Keratinocyte (primary cell): ENCODE data around the gene GABRR2. TPM values are rescaled to one million over a fixed set of nuclear protein-coding genes. Genes with fewer than 3 reads are reported as not detected.

Source experiments
- DNase-seq: peaks from one replicate; pipeline ENCODE4 v3.0.0-alpha.2; 2011; ENCODE audit warnings: low read depth, missing footprints, low spot score
- FAIRE-seq: peaks from 2 replicates; lab custom pipeline; 2011; peaks lifted over from hg19 to GRCh38; lab: Jason Lieb, UNC
- H2AFZ ChIP-seq: 2 replicates; pipeline ENCODE4 v1.6.0; 2012; ENCODE audit warnings: low read length, control low read depth, inconsistent platforms; ENCODE audit not compliant: control insufficient read depth
- H3K27ac ChIP-seq: 2 replicates; pipeline ENCODE4 v1.5.1; 2011; ENCODE audit warnings: low read length; ENCODE audit not compliant: control insufficient read depth, insufficient read depth
- H3K27me3 ChIP-seq: 3 replicates; pipeline ENCODE4 v1.6.0; 2011; ENCODE audit warnings: low read length; ENCODE audit not compliant: control insufficient read depth, insufficient read depth; ENCODE audit errors: extremely low read depth
- H3K36me3 ChIP-seq, 2 experiments: 2 replicates in 1 of 2; 3 replicates in 1 of 2; pipeline ENCODE4 v1.5.1; 2011; ENCODE audit warnings: low read length in 2 of 2, mild to moderate bottlenecking in 1 of 2; ENCODE audit not compliant: control insufficient read depth in 2 of 2, insufficient read depth in 2 of 2; ENCODE audit errors: extremely low read depth in 1 of 2
- H3K4me1 ChIP-seq: 3 replicates; pipeline ENCODE4 v1.5.1; 2011; ENCODE audit warnings: low read length; ENCODE audit not compliant: control insufficient read depth, insufficient read depth; ENCODE audit errors: extremely low read depth
- H3K4me2 ChIP-seq: 3 replicates; pipeline ENCODE4 v1.6.0; 2011; ENCODE audit warnings: low read depth, low read length; ENCODE audit not compliant: control insufficient read depth, insufficient read depth; ENCODE audit errors: extremely low read depth
- H3K4me3 ChIP-seq, 3 experiments: fragments of 200-600 bp in 1 of 3; sonication (generic) in 1 of 3; 2 replicates in 2 of 3; 3 replicates in 1 of 3; pipeline ENCODE4 v1.5.1; 2011 to 2016; ENCODE audit warnings: low read length in 3 of 3, mild to moderate bottlenecking in 3 of 3, control low read depth in 2 of 3, inconsistent platforms in 1 of 3, low read depth in 1 of 3, mixed read lengths in 1 of 3, mixed run types in 1 of 3, moderate library complexity in 1 of 3; ENCODE audit not compliant: control insufficient read depth in 2 of 3, insufficient read depth in 2 of 3; ENCODE audit errors: extremely low read depth in 1 of 3
- H3K79me2 ChIP-seq: 2 replicates; pipeline ENCODE4 v1.6.0; 2012; ENCODE audit warnings: low read length; ENCODE audit not compliant: control insufficient read depth, insufficient read depth
- H3K9ac ChIP-seq: 3 replicates; pipeline ENCODE4 v1.6.0; 2011; ENCODE audit warnings: low read length; ENCODE audit not compliant: control insufficient read depth, insufficient read depth; ENCODE audit errors: extremely low read depth
- H3K9me1 ChIP-seq: 3 replicates; pipeline ENCODE4 v1.6.0; 2011; ENCODE audit warnings: low read length; ENCODE audit not compliant: control insufficient read depth, insufficient read depth; ENCODE audit errors: extremely low read depth
- H3K9me3 ChIP-seq: 2 replicates; pipeline ENCODE4 v1.5.1; 2012; ENCODE audit warnings: low read depth, low read length; ENCODE audit not compliant: control insufficient read depth
- H4K20me1 ChIP-seq: 3 replicates; pipeline ENCODE4 v1.6.0; 2011; ENCODE audit warnings: low read length; ENCODE audit not compliant: control insufficient read depth, insufficient read depth; ENCODE audit errors: extremely low read depth
- CTCF ChIP-seq, 3 experiments: IDR thresholded peaks in 1 of 3; conservative IDR thresholded peaks in 1 of 3; optimal IDR thresholded peaks in 1 of 3; 2 replicates in 2 of 3; 3 replicates in 1 of 3; pipeline versions ENCODE3 to v1.5.1; 2011; ENCODE audit warnings: low read length in 3 of 3, mild to moderate bottlenecking in 3 of 3, moderate library complexity in 2 of 3, control low read depth in 1 of 3, inconsistent platforms in 1 of 3; ENCODE audit not compliant: insufficient read depth in 2 of 3; ENCODE audit errors: extremely low read depth in 1 of 3
- EZH2 ChIP-seq: IDR thresholded peaks from one replicate; pipeline ENCODE4 v1.6.1; 2012; ENCODE audit warnings: inconsistent platforms, mild to moderate bottlenecking, low read length, moderate library complexity
- dilution Hi-C: fragments of 300-500 bp; cut with MboI; formaldehyde crosslinking; loops from one replicate; pipeline ENCODE4 v1.7.0; 2020; ENCODE audit warnings: low sequenced_read_pairs; ENCODE audit not compliant: extremely low pct_ligation_motif_present
- polyA plus RNA-seq, 5 experiments: library from polyadenylated mRNA; depleted of rRNA in 3 of 5; stranded (reverse) in 3 of 5; stranded (forward) in 1 of 5; unstranded in 1 of 5; fragments of >200 nt; gene quantifications; 1 replicate in 1 of 5; 2 replicates in 3 of 5; 3 replicates in 1 of 5; pipeline versions ENCODE4 v1.2.1 to v1.2.3, GENCODE V29; 2011 to 2012; ENCODE audit warnings: missing spikeins in 2 of 5, low read depth in 1 of 5, low replicate concordance in 1 of 5

GABRR2 gene
- polyA plus RNA-seq, 1 donor (not counting 4 experiments of a cell fraction or from before 2014, with no cell fraction given) = 0.03 TPM

GRCh38 chr6:89254569-89254968 is 60.5 kb downstream of the GABRR2 start:
- Histone ChIP-seq H4K20me1 (no peaks in the 10 kb centered on the region), H3K9me3 (no peaks in the 10 kb centered on the region), H3K4me3 (no peak overlapping the region), H3K4me2 (no peak overlapping the region), H3K79me2 (no peaks in the 10 kb centered on the region), H2AFZ (no peak overlapping the region), H3K27ac (no peak overlapping the region), H3K36me3 (no peaks in the 10 kb centered on the region), H3K27me3 (peaks cover 2% of the 10 kb centered on the region), H3K4me1 (no peaks in the 10 kb centered on the region), H3K9me1 (no peaks in the 10 kb centered on the region), H3K9ac (no peak overlapping the region)
- FAIRE-seq = no peak
- dilution Hi-C loops = no loop called here
- TF ChIP-seq CTCF (optimal IDR thresholded peaks at IDR 0.05 in 1 of 3, IDR thresholded peaks at IDR 0.05 in 1 of 3, conservative IDR thresholded peaks at IDR 0.05 in 1 of 3; ENCODE audit: extremely low read depth in 1 of 3, insufficient read depth in 2 of 3, low read length in 3 of 3) (no peak), EZH2 (no peak)
- DNase-seq = no peak

GRCh38 chr6:89252907-89253306 is 62.2 kb downstream of the GABRR2 start:
- H3K9ac ChIP-seq = no peak overlapping the region
- no peaks in the 10 kb centered on the region for H3K9me1 ChIP-seq
- H3K4me1 ChIP-seq = no peaks in the 10 kb centered on the region
- no peaks in the 10 kb centered on the region for H3K9me3 ChIP-seq
- H4K20me1 ChIP-seq = no peaks in the 10 kb centered on the region
- no peak overlapping the region for H2AFZ ChIP-seq
- H3K27me3 ChIP-seq = no peaks in the 10 kb centered on the region
- H3K36me3 ChIP-seq = no peaks in the 10 kb centered on the region
- DNase-seq (no peak), FAIRE-seq (no peak)
- no peaks in the 10 kb centered on the region for H3K79me2 ChIP-seq
- H3K27ac ChIP-seq = no peak overlapping the region
- no peak overlapping the region for H3K4me2 ChIP-seq
- TF ChIP-seq CTCF (optimal IDR thresholded peaks at IDR 0.05 in 1 of 3, IDR thresholded peaks at IDR 0.05 in 1 of 3, conservative IDR thresholded peaks at IDR 0.05 in 1 of 3; ENCODE audit: extremely low read depth in 1 of 3, insufficient read depth in 2 of 3, low read length in 3 of 3) (no peak), EZH2 (no peak)
- dilution Hi-C loops = no loop called here
- H3K4me3 ChIP-seq = no peak overlapping the region
